Measurements from ENCODE around the gene ZSWIM9. TPM values are rescaled to one million over a fixed set of nuclear protein-coding genes. Genes with fewer than 3 reads are reported as not detected.

ZSWIM9 gene
- total RNA-seq, 4 donors from 2014 or later, result 1.8 to 7.4 (median 3.5) TPM

DNA sequence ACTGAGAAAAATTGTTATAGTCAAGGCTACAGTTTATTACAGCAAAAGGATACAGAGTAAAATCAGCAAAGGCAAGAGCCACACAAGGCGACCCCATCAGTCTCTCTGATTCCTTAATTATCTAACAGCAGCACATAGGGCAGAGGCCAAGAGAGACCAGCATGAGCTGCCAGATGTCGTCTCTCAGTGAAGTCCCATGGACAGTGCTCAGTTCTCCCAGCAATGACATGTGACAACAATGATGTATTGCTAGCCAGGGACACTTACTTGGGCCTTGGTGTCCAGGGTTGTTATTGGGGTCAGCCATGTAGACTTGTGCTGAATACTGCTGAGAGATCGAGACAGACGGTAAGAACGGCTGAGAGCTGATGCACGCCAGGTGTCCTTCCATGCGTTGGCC is 22.3 kb downstream of the ZSWIM9 start:
- Histone ChIP-seq H3K36me3 (no peaks in the 10 kb centered on the region), H3K4me1 (no peaks in the 10 kb centered on the region), H3K4me3 (no peak overlapping the region), H3K27me3 (no peaks in the 10 kb centered on the region), H3K27ac (no peak overlapping the region), H3K9me3 (no peaks in the 10 kb centered on the region)
- TF ChIP-seq POLR2A (IDR thresholded peaks at IDR 0.05), result no peak
- TF ChIP-seq, protein P1, sequence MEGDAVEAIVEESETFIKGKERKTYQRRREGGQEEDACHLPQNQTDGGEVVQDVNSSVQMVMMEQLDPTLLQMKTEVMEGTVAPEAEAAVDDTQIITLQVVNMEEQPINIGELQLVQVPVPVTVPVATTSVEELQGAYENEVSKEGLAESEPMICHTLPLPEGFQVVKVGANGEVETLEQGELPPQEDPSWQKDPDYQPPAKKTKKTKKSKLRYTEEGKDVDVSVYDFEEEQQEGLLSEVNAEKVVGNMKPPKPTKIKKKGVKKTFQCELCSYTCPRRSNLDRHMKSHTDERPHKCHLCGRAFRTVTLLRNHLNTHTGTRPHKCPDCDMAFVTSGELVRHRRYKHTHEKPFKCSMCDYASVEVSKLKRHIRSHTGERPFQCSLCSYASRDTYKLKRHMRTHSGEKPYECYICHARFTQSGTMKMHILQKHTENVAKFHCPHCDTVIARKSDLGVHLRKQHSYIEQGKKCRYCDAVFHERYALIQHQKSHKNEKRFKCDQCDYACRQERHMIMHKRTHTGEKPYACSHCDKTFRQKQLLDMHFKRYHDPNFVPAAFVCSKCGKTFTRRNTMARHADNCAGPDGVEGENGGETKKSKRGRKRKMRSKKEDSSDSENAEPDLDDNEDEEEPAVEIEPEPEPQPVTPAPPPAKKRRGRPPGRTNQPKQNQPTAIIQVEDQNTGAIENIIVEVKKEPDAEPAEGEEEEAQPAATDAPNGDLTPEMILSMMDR (IDR thresholded peaks at IDR 0.05), result no peak
- no peak for DNase-seq

DNA sequence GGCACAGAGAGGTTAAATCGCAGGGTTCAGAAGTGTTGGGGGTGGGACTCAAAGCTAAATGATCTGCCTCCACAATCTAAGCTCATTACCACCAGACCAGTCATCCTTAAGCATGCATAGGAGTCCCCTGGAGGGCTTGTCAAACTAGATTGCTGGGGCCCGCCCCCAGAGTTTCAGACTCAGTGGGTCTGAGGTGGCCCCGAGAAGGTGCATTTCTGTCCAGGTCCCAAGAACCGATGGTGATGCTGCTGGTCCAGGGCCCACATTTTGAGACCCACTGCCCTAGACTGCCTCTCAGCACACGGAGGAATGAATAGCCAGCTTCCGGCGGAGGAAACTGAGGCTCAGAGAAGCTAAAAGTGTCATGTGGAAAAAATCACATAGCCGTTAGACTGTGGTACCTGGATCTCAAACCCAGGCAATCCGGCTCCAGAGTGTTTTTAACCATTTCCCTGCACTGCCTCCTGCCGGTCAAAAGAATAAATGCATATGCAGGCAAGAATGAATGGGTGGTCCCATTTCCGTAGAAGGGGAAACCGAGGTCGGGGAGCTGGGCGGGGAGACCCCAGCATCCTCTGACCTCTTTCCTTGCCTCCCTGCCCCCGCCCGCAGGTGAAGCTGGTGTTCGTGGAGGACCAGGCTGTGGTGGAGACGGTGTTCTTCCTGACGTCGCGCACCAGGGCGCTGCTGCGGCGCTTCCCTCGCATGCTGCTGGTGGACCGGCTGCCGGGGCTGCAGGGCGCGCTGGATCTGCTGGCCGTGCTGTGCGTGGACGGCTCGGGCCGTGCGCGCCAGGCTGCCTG is 23.8 kb downstream of the ZSWIM9 start:
- Histone ChIP-seq H3K9me3 (no peaks in the 10 kb centered on the region), H3K27ac (no peak overlapping the region), H3K4me1 (no peaks in the 10 kb centered on the region), H3K36me3 (no peaks in the 10 kb centered on the region), H3K4me3 (no peak overlapping the region), H3K27me3 (no peaks in the 10 kb centered on the region)
- TF ChIP-seq POLR2A (IDR thresholded peaks at IDR 0.05), result no peak
- TF ChIP-seq, protein P1 (IDR thresholded peaks at IDR 0.05), result peak; percentile 13 to 36 (median 29)
- peak in 1 of 3 donors; percentile 52 for DNase-seq

DNA sequence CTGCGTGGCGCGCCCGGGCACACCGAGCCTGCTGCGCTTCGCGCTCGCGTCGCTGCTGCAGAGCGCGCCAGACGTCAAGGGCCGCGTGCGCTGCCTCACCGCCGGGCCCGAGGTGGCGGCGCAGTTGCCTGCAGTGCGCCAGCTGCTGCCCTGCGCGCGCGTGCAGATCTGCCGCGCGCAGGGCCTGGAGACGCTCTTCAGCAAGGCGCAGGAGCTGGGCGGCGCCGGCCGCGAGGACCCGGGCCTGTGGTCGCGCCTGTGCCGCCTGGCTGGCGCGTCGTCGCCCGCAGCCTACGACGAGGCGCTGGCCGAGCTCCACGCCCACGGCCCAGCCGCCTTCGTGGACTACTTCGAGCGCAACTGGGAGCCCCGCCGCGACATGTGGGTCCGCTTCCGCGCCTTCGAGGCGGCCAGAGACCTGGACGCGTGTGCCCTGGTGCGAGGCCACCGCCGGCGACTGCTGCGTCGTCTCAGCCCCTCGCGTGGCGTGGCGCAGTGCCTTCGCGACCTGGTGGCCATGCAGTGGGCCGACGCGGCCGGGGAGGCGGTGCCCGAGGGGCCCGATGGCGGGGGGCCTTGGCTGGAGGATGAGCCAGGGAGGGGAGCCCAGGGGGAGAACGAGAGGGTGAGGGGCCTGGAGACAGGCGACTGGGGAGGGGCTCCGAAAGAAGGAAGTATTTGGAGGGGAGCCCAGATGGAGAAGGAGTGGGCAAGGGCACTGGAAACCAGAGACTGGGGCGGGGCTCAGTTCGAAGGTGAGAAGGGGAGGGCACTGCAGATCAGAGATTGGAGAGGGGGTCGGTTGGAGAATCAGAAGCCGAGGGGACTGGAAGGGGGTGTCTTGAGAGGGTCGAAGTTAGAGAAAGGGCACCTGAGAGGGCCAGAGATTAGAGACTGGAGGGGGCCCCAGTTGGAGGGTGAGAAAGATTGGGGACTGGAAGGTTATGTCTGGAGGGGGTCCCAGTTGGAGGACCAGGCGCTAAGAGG is 24.7 kb downstream of the ZSWIM9 start:
- peak in 1 of 3 donors; percentile 27 for DNase-seq
- TF ChIP-seq, protein P1 (IDR thresholded peaks at IDR 0.05), result no peak
- TF ChIP-seq POLR2A (IDR thresholded peaks at IDR 0.05), result no peak
- Histone ChIP-seq H3K4me1 (no peaks in the 10 kb centered on the region), H3K27me3 (no peaks in the 10 kb centered on the region), H3K4me3 (no peak overlapping the region), H3K27ac (no peak overlapping the region), H3K9me3 (no peaks in the 10 kb centered on the region), H3K36me3 (no peaks in the 10 kb centered on the region)

DNA sequence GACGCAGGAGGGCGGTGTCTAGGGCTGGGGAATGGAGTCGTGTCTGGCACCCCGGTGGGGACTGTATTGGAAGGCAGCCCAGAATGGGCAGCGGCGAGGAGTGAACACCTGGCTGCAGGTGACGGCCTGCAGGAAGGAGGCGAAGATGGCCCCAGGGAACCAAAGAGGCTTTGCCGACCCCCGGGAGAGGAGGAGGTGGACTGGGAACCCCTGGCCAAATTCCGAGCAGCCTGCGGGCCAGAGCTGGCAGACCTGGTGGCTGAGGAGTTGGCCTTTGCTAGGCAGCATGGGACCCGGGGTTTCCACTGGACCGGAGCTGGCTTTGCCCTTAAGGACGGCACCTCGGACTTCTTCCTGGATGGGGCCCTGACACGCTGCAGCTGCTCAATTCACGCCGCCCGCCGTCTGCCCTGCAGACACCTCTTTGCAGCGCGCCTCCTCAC is 25.9 kb downstream of the ZSWIM9 start:
- Histone ChIP-seq H3K36me3 (no peaks in the 10 kb centered on the region), H3K4me3 (no peak overlapping the region), H3K27ac (no peak overlapping the region), H3K27me3 (no peaks in the 10 kb centered on the region), H3K9me3 (no peaks in the 10 kb centered on the region), H3K4me1 (no peaks in the 10 kb centered on the region)
- TF ChIP-seq, protein P1 (IDR thresholded peaks at IDR 0.05), result no peak
- no peak for TF ChIP-seq POLR2A (IDR thresholded peaks at IDR 0.05)
- DNase-seq, result no peak

DNA sequence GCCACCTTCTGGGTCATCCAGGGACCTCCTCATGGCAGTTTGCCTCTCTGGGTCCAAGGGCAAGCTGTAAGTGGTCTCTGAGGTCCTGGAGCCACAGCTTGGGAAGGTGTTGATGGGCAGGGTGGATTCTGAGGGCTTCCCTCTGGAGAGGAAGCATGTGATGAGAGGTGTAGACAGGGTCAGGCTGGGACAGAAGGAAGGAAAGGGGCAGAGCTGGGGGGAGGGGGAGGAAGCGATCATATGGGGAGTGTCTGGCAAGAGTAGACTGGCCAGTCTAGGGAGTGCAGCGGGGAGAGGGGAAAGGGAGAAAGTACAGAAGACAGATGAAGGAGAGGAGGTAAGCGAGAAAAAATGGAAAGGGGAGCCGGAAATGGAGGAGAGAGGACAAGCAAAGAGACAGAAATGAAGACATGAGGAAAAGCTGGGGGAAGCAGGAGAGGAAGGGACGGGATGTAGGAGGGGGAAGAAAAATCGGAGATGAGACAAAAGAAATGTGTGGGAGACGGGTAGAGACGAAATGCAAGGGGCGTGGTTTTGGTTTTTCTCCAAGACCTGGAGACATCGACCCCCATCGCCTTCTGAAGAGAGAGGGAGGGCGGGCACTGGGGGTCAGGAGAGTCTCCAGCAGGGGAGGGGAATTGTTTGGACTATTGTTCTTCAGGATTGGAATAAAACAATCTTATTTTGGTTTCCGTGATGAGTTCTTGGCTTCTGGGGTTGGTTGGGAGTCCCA is 26.6 kb downstream of the ZSWIM9 start:
- TF ChIP-seq POLR2A (IDR thresholded peaks at IDR 0.05), result no peak
- TF ChIP-seq, protein P1 (IDR thresholded peaks at IDR 0.05), result no peak
- no peak for DNase-seq
- Histone ChIP-seq H3K4me3 (no peak overlapping the region), H3K27me3 (no peaks in the 10 kb centered on the region), H3K36me3 (no peaks in the 10 kb centered on the region), H3K27ac (no peak overlapping the region), H3K4me1 (no peaks in the 10 kb centered on the region), H3K9me3 (no peaks in the 10 kb centered on the region)
